ENCODE measurements around the gene KIAA0825.

Gene KIAA0825

DNA sequence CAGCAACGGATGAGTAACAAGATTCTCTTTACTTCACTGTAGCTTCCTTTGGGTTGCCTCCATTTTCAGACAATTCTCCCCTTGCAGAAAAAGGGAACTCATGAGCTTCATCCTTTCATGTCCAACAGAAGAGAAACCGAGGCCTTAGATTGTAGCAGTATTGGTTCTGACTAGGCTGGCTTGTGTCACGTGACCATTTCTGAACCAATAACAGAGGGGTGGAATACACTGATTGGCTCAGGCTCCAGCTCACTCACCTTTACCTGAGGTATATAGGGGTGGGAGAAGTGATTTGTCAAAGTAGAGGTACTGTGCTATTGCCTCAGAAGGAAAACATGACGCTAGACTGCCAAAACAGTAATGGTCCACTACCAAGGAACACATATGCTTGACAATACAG is 343.7 kb downstream of the KIAA0825 start:
- Histone ChIP-seq H3K4me3 (no peak overlapping the region), H3K27ac (no peak overlapping the region)

DNA sequence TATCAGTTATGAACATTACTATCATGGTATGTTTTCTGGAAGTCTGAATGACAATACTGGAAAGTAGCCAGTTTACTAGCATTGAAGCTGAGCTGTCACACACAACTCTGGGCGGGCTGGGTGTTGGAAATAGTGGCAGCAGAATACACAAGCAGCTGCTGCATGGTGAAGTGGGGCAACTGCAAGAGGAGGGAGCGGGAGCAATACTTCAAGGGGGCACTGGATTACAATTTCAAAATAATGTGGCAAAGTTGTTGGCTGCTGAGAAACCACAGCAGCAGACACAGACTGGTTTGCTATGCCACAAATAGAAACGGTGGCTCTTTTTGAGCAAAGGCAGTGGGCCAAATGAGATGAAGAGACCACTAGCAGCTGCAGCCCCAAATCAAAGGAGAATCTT is 350.2 kb downstream of the KIAA0825 start:
- Histone ChIP-seq H3K27ac (no peak overlapping the region), H3K4me3 (no peak overlapping the region)

DNA sequence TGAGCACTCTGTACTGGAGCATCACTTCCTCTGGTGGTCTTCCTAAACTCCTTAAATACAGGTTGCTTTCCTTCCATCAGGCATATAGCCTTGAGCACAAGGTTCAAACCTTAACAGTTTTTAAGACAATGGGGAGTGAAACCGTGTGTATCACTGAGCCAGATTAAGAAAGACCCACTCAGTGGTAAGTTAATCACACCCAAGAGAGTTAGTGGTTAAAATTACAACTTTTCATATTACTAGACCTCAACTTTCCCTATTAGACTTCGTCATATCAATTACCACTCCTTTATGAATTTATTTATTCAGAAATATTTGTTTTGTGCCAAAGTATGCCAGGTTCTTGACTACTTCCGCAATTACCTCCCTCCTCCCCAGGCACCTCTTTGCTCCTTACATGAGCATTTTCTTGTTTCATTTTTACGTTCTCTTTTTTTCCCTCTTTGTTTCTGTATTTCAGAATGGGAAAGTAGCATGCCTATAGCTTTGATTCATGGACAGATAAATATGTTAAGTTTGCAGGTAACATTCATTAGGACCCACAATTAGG is 351.0 kb downstream of the KIAA0825 start:
- H3K27ac ChIP-seq, result no peak overlapping the region
- no peak overlapping the region for H3K4me3 ChIP-seq

DNA sequence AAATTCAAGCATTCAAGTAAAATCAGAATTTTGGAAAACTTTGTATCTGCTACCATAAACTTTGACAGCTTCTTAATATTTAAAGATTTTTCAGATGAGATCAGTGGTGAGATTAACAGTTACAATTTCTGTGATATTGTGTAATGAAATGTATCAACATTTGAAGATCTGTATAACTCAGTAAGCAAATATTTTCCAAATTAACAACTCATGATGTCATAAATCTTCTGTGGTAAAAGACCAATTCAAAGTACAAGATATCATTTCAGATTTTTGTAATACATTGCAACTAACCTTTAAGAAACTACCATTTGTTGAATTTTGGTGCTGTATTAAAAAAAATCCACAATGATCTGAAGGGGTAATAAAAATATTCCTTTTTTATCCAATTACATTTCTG is 352.2 kb downstream of the KIAA0825 start:
- Histone ChIP-seq H3K4me3 (no peak overlapping the region), H3K27ac (no peak overlapping the region)

DNA sequence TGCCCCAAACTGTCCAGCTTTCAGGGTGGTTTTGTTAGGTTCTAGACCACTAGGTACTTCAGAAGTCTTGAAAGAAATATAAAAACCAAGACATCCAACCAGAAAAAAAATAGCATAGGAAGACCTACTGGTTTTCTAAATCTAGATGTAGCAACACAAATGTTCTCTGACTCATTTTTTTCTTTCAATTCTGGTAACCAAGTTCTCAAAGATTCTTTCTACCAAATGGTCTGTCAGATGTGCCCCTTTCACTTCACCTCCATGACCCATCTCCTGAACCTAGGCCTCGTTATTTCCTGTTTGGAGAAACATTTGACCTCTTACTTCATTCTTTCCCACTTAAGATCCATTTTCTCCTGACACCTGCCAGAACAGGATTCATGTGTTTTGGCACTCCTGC is 355.3 kb downstream of the KIAA0825 start:
- H3K27ac ChIP-seq, result no peak overlapping the region
- H3K4me3 ChIP-seq, result no peak overlapping the region

DNA sequence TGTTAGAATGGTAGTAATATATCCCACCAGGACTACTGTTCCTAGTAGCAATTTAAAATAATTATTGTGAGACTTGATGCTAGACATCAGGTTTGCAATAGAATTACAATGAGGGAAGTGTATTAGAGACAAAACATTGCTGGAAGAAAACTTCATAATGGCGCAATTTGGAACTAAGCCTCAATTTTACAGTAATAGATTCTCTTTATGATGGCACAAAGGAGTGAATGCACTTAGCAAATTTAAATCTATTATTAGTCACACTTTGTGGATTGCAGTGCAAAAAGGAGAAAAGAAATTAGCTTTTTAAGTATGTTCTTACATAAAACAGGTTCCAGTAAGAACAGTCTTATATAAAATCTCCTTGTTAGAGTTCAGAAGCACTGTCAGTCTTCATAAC is 358.3 kb downstream of the KIAA0825 start:
- no peak overlapping the region for H3K27ac ChIP-seq

DNA sequence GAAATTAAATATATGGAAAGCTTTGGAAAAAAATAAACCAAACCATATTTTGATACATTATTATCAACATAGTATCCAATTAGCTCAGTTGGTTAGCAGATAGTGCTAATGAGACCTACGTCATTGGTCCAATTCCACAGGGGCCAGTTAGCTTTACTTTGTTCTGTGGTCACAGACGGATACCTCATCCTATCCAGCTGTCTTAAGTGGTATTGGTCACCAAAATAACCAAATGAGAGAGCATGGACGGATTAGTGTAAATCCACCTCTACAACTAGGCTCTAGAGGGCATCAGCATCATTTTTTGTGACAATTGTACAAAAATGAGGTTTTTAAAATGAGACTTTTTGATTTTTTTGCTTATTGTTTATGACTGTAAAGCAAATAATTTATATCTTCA is 364.2 kb downstream of the KIAA0825 start:
- Histone ChIP-seq H3K4me3 (no peak overlapping the region), H3K27ac (no peak overlapping the region)

More for the DNA sequence above, 358.3 kb downstream of the KIAA0825 start:
- H3K4me3 ChIP-seq, result no peak overlapping the region

DNA sequence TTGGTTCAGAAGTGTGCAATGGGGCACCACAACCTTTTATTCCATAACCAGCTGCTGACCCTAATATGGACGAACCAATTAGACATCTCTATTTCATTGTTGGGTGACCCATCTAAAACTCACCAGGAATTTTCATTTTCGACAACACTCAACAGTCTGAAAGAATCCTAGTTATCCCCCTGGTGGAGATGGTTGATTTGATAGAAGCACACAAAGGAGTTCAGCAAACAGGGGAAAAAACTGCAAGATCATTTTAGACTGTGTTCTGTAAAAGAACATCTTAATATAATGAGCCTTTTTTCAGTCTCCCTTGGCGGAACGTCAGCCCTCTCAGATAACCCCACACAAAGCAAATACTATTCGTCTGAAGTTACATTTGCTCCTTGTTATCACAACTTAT is 367.4 kb downstream of the KIAA0825 start:
- Histone ChIP-seq H3K27ac (no peak overlapping the region), H3K4me3 (no peak overlapping the region)

DNA sequence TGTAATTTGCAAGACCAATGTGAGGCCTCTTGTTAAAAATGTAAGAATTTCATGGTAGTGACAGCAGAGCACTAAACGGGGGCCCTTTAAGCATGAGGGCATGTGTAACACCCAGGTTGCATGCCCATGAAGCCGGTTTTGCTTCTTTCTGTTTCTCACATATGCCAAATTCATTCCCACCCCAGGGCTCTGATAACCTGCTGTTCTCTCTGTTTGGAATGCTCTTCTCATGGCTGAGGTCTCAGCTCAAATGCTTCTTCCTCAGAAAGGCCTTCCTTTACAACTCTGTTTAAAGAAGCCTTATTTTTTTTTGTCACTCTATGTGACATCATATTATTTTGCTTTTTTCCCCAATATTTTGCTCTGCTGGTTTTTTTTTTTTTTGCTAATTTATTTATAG is 369.0 kb downstream of the KIAA0825 start:
- Histone ChIP-seq H3K4me3 (no peak overlapping the region), H3K27ac (no peak overlapping the region)

DNA sequence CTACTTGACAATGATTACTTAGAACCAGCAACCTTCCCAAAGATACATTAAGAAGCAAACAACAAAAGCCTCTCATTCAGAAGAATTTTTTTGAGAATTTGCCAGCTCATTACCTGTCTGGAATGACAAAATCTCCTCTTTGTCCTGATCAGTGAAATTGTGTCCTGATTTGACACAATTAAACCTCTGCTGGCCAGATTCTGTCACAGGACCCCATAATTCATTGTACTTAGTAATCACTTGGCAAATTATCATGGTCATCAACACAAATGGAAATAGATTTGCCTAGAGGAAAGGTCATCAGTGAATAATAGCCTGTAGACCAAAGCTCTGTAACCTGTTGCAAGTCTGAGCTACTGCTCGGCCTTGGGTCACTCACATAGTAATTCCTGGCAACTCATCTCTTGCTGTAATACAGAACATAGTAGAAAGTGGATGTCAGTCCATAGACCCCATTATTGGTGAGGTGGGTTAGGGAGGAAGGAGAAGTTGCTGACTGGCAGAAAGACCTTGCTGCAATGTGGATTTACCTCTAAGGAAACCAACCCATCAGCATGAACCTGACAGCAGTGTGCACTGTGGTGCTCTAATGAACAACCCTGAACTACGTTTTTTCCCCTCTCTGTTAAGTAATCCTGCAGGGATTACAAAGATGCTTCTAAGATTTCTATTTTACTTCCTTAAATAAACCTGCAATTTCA is 370.1 kb downstream of the KIAA0825 start:
- Histone ChIP-seq H3K4me3 (no peak overlapping the region), H3K27ac (no peak overlapping the region)

DNA sequence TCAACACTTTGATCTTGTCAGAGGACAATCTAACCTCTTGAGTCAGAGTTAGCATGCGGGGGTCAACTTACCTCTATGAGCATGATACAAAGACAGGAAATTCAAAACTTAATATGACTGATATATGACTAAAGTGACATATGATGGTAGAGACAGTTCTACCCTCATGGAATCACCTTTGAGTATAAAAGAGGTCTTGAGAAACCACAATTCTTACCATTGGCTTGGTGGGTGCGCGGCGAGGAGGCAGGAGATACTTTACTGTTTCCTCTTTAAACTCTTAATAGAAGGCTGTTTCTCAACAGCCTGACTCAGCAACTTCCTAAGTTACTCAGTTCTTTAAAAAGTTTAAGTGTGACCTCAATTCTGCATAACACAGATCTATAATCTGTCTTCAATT is 372.8 kb downstream of the KIAA0825 start:
- Histone ChIP-seq H3K4me3 (no peak overlapping the region), H3K27ac (no peak overlapping the region)

DNA sequence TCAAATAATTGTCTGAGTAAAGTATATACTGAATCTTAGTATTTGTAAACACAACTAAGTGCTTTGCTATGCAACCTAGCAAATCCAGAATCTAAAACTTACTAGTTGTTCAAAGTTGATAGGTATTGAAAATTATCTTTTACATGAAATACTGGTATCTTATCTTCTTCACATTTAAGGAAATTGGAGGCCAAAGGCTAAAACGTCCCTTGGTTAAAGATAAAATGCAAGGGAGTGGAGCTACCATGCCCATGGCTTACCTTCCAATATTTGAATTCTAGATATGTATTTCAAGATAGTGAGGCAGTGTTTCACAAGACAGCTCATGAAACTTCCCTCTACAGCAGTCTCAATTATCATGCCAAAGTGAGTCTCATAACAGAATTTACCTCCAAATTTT is 373.5 kb downstream of the KIAA0825 start:
- Histone ChIP-seq H3K27ac (no peak overlapping the region), H3K4me3 (no peak overlapping the region)

DNA sequence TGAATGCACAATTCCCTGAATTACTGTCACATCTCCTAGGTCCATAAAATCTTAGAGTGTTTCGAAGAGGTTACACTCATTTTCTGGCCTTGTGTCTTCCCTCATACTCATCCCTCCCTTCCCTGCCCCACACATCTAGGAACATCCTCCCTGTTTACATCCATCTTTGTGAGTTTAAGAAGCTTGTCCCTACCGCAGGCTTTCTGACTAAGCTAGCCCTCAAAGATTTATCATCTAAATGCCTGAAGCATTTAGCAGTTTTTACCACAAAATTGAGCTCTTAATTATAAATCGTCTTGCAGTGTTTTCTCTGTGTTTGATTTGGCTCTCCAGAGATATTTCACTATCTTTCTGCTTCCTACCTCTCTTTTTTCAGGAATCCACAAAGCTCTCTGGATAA is 374.8 kb downstream of the KIAA0825 start:
- no peak overlapping the region for H3K27ac ChIP-seq

DNA sequence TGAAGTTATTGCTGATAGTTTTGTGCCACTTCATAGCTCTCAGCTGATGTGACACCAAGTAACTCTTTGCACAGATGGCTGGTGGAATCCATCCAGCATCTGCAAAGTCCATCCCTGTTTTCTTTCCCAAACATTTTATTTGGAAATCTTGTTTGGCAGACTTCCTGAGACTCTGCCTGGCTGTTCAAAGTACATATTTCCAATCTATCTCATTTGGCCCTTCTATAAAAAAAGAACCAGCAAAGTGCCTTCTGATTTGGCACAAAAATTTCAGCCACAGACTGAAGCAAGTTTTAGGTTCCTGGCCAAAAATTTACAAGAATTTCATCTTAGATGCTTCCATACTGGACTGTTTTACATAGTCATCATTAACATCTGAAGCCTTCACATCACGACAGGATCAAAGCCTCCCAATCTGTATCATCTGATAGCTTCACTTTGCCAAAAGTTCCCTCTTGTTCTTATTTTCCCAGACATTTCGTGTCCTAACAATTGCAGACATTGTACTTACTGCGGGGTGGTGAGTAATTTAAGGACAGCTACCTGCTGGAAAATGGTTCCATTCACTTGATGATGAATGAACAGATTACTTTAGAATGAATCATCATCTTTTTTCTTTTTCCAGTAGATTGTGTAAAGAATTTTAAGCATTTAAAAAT is 377.3 kb downstream of the KIAA0825 start:
- Histone ChIP-seq H3K4me3 (no peak overlapping the region), H3K27ac (no peak overlapping the region)

More for the DNA sequence above, 374.8 kb downstream of the KIAA0825 start:
- H3K4me3 ChIP-seq, result no peak overlapping the region

DNA sequence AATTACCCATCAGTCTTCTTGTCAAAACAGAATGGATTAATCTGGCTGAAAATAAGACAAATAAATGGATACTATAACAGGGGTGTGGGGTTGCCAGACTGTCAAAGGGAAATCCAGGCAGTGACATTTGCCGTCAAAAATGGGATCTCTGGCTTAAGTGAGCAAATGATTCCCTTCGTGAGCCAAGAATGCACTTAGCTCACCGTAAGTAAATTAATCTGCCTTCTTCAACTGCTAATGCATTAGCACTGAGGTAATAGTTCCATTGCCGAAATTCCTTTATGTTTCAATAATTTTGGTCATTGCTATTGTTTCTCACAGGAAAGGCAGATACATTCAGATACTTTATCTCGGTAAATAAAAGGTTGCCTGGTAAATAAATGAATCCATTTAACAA is 377.8 kb downstream of the KIAA0825 start:
- Histone ChIP-seq H3K4me3 (no peak overlapping the region), H3K27ac (no peak overlapping the region)

DNA sequence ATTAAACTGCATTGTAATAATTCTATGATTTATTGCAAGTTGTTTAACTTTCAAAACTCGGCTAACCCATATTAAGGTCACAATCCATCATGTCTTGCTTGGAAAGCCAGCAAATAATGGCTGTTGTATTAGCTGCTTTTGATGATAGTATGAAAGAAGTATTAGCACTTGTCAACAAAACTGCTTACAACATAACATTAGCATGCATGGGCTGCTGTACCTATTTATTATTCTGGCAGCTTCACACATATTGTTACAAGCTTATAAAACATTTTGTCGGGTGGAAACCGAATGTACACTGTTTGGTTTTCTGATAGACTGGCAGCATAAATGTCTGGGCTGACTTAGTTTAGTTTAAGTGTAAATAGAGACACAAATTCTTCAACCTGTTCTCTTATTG is 378.3 kb downstream of the KIAA0825 start:
- Histone ChIP-seq H3K27ac (no peak overlapping the region), H3K4me3 (no peak overlapping the region)

DNA sequence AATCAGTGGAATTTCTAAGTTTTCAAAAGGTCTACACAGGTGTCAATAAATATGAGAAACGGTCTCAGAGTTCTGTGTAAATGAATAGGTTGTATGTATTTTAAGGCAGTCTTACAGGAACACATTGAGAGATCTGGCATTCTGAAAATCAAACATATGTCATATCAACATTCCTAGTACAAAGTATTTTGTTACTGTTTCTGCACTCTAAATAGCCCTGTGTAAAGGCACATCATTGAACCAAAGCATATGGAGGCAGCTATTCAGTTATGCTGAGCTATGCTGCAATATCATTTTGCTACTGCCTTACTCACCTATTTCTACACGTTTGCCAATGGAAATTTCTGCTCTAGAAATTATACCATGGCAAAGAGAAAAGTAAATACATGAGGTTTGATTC is 379.1 kb downstream of the KIAA0825 start:
- H3K4me3 ChIP-seq, result no peak overlapping the region
- H3K27ac ChIP-seq, result no peak overlapping the region

DNA sequence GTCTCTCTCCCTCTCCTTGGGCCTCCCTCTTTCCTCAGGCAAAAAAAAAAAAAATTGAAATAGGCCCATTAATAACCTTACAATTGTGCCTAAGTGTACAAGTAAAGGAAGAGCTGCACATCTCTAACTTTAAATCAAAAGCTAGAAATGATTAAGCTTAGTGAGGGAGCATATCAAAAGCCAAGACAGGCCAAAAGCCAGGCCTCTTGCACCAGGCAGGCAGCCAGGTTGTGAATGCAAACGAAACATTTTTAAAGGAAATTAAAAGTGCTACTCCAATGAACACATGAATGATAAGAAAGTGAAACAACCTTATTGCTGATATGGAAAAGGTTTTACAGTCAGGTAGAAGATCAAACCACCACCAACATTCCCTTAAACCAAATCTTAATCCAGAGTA is 383.4 kb downstream of the KIAA0825 start:
- Histone ChIP-seq H3K27ac (no peak overlapping the region), H3K4me3 (no peak overlapping the region)

DNA sequence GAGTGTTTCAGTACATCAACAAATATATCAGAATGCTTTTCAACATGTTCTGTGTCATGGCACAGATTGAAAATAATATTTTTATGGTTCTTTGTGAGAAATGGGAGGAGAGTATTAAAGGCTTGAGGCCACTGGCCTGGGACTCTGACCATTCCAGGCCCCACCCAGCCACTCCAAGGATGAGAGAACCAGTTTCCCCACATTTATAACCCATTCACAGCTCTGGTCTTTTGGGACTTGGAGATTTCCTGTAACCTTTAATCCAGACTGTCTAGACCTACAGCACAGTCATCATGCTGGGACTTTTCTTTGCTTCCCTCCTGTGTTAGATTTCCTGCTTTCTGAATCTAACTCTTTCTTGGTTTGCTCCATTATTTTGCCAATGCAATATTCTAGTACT is 389.6 kb downstream of the KIAA0825 start:
- Histone ChIP-seq H3K27ac (no peak overlapping the region), H3K4me3 (no peak overlapping the region)

DNA sequence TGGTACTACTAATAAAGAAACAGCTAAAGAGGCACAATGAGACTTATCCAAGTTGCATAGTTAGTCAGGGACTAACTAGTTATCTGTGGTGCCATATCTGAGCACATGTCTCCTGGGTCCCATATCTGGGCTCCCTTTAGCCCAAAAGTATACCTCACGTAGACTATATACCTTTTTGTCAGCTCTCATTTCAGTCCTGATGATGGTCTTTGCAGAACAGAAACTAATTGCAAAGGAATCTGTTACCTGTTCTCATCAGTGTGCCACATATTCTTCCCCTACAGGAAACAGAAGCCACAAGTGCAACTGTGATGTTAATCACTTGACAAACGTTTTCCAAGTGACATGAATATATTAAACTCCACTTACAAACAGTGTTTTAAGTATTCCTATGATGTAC is 395.2 kb downstream of the KIAA0825 start:
- no peak overlapping the region for H3K27ac ChIP-seq
- H3K4me3 ChIP-seq, result no peak overlapping the region

DNA sequence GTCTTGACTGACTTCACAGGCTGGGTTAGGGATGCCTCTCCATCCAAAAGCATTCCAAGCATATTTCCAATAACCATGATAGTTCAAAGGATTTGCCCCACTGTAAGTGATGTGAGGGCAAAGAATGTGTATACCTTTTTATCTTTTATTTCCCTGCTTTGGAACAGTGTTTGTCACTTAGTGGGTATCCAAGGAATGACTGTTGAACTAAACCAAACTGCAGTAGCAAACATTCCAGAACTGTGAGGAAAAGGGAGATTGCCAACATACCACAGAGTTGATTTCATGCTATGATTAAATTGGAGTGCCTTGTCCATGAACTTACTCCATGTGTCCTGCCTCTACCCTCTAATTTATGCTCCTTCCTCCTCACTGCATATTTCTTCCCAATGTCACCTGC is 400.0 kb downstream of the KIAA0825 start:
- H3K27ac ChIP-seq, result no peak overlapping the region
- no peak overlapping the region for H3K4me3 ChIP-seq

DNA sequence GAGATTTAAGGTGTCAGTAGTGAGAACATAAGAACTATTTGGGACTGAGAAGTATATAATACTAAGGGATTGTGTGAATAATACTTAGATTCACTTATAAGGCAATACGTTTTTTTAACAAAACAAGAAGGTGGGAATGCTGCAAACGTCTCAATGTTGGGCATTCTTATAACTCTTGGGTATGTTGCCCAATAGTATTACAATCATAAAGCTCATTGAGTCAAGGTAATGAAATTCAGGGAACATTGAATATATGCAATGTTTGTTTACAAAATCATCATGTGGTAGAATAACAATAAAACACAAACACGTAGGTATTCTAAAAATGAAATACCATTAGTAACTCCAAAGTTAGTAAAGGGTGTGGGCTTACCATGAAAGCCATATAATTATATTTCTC is 400.7 kb downstream of the KIAA0825 start:
- Histone ChIP-seq H3K27ac (no peak overlapping the region), H3K4me3 (no peak overlapping the region)

Measured in skin epidermis (tissue), 12 donors.